Measurements from ENCODE around the gene TGM6. TPM values are rescaled to one million over a fixed set of nuclear protein-coding genes. Genes with fewer than 3 reads are reported as not detected.

TGM6 gene
- total and polyA plus RNA-seq, 12 donors = not detected

GRCh38 chr20:2420510-2420909 lies 39.8 kb downstream of the TGM6 start:
- H3K27ac ChIP-seq = no peak overlapping the region
- H3K27me3 ChIP-seq = peaks cover 0 to 20% (median 0%) of the 10 kb centered on the region in 7 donors
- no peaks in the 10 kb centered on the region for H3K4me1 ChIP-seq
- intact Hi-C loops (cut with DNase I) = no loop called here
- H3K4me3 ChIP-seq = no peak overlapping the region
- H3K36me3 ChIP-seq = no peaks in the 10 kb centered on the region
- DNase-seq (no peak), ATAC-seq (no peak)
- 70 to 80% methylated on average over 1 of the region's 1 CpG for WGBS, 2 donors
- H3K9me3 ChIP-seq = peaks cover 0 to 4% (median 0%) of the 10 kb centered on the region in 11 donors
- TF ChIP-seq CTCF (IDR thresholded peaks at IDR 0.05) = no peak

GRCh38 chr20:2421247-2421646 lies 40.5 kb downstream of the TGM6 start:
- intact Hi-C loops (cut with DNase I) = no loop called here
- no peak for ATAC-seq
- H3K9me3 ChIP-seq = peaks cover 0 to 10% (median 0%) of the 10 kb centered on the region in 11 donors
- H3K36me3 ChIP-seq = no peaks in the 10 kb centered on the region
- 82 to 83% methylated on average over 5 of the region's 5 CpGs for WGBS, 2 donors
- DNase-seq = no peak
- H3K4me3 ChIP-seq = no peak overlapping the region
- H3K27ac ChIP-seq = no peak overlapping the region
- no peaks in the 10 kb centered on the region for H3K4me1 ChIP-seq
- peaks cover 0 to 18% (median 0%) of the 10 kb centered on the region in 7 donors for H3K27me3 ChIP-seq
- TF ChIP-seq CTCF (IDR thresholded peaks at IDR 0.05) = peak in 1 of 9 donors; percentile 14

GRCh38 chr20:2429051-2429450 lies 48.4 kb downstream of the TGM6 start:
- Histone ChIP-seq H3K27ac (no peak overlapping the region), H3K9me3 (peaks cover 0 to 12% (median 0%) of the 10 kb centered on the region in 11 donors), H3K4me1 (no peaks in the 10 kb centered on the region), H3K36me3 (no peaks in the 10 kb centered on the region), H3K27me3 (peaks cover 0 to 4% (median 0%) of the 10 kb centered on the region in 7 donors), H3K4me3 (no peak overlapping the region)
- 83 to 85% methylated on average over 6 of the region's 6 CpGs for WGBS, 2 donors
- TF ChIP-seq CTCF (IDR thresholded peaks at IDR 0.05) = no peak
- DNase-seq = no peak
- intact Hi-C loops (cut with DNase I) = no loop called here
- ATAC-seq = no peak

GRCh38 chr20:2430538-2430937 lies 49.8 kb downstream of the TGM6 start:
- no peak overlapping the region for H3K4me3 ChIP-seq
- H3K36me3 ChIP-seq = no peaks in the 10 kb centered on the region
- H3K27me3 ChIP-seq = peaks cover 0 to 4% (median 0%) of the 10 kb centered on the region in 7 donors
- H3K27ac ChIP-seq = no peak overlapping the region
- H3K4me1 ChIP-seq = no peaks in the 10 kb centered on the region
- H3K9me3 ChIP-seq = peaks cover 0 to 9% (median 0%) of the 10 kb centered on the region in 11 donors
- intact Hi-C loops (cut with DNase I) = no loop called here
- no peak for TF ChIP-seq CTCF (IDR thresholded peaks at IDR 0.05)
- WGBS, 2 donors = 77 to 84% methylated on average over 4 of the region's 4 CpGs
- ATAC-seq = no peak
- DNase-seq = no peak

Data from heart right ventricle (tissue), 16 donors.